Activated naive CD4-positive, alpha-beta T cell treated with anti-CD3 and anti-CD28 coated beads, Interleukin-2, amount 50 U/mL, for 72 hours (primary cell): ENCODE results near the gene UBE2J1. TPM values are rescaled to one million over a fixed set of nuclear protein-coding genes. Genes with fewer than 3 reads are reported as not detected.
A peak's percentile ranks its signal among the peaks of the same experiment; 100 is the strongest.
"Not testable (repeated sequence)": the region's sequence is repeated elsewhere in the genome, so short reads cannot be mapped to it uniquely, and the experiment has no call there.

Source experiments
- ATAC-seq, 2 donors: fragments of 150-1000 bp; cut with Tn5 transposase; 2 replicates each; pipeline ENCODE4 v1.10.0; 2021; ENCODE audit warnings: mild to moderate bottlenecking in 2 of 2, moderate library complexity in 2 of 2
- DNase-seq, 2 donors: peaks; one replicate each; pipeline ENCODE4 v3.0.0; 2021 to 2022; ENCODE audit warnings: low spot score in 2 of 2
- H3K27ac Mint-ChIP-seq, 2 donors: one replicate each; pipeline ENCODE4 v1.8.0; 2022; ENCODE audit warnings: mild to moderate bottlenecking in 2 of 2, mixed read lengths in 2 of 2
- H3K36me3 Mint-ChIP-seq, 2 donors: one replicate each; pipeline ENCODE4 v1.8.0; 2022; ENCODE audit warnings: mixed read lengths in 2 of 2
- H3K9me3 Mint-ChIP-seq, 2 donors: one replicate each; pipeline ENCODE4 v1.8.0; 2022; ENCODE audit warnings: mixed read lengths in 2 of 2
- total RNA-seq, 2 donors: library from RNA; stranded (reverse); gene quantifications; one replicate each; pipeline ENCODE4 v1.2.3, GENCODE V29; 2022

The UBE2J1 gene
- total RNA-seq = 10 to 100 TPM; 15.2 to 20.5 TPM

DNA sequence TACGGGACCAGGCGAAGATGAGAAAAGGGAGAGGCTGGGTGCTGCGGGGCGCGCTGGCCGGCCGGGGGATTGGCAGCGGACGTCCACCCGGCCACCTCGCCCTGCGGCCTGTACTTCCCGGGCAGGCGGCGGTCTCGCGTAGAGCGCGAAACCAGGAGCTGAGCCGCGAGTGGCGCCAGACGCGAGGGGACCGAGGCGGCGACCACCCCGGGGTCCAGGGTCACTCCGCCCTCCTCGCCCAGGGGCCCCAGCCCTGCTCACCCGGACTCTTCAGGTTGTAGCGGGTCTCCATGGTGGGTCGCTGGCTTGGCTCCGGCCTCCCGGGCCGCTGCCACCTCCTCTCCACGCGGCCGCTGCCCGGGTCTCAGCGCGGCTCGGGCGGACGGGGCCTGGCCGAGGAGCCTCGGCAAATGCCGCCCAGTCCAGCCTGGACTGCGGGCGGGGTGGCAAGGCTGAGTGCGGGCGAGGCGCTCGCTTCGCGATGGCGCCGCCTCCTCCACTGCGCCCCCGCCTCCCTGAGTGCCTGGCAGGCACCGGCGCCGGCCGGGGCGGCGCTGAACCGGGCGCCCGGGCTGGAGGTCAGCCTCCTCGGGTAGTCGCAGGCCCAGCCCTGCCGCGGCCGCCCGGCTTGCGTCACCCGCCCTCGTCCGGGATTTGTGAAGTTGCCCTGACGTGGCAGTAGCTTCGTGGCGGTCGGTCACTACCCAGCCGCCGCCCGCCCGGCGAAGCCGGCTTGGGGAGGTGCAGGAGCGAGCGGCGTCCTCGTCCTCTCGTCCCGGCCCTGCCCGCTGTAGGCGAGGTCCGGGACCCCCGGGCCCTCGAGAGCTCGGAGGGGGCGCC, at the start of gene UBE2J1:
TSS of gene UBE2J1 (minus strand) at position 445 of the 840 bp plus-strand sequence. CDS start at position 292, 153 bp downstream.
- Mint-ChIP-seq H3K36me3 (peaks cover 7 to 15% of the 10 kb centered on the region in 2 donors), H3K9me3 (no peaks in the 10 kb centered on the region), H3K27ac (peak within 1 kb of the TSS; percentile 94 to 98)
- ATAC-seq (peak; percentile 91), DNase-seq (peak; percentile 73 to 88)

DNA sequence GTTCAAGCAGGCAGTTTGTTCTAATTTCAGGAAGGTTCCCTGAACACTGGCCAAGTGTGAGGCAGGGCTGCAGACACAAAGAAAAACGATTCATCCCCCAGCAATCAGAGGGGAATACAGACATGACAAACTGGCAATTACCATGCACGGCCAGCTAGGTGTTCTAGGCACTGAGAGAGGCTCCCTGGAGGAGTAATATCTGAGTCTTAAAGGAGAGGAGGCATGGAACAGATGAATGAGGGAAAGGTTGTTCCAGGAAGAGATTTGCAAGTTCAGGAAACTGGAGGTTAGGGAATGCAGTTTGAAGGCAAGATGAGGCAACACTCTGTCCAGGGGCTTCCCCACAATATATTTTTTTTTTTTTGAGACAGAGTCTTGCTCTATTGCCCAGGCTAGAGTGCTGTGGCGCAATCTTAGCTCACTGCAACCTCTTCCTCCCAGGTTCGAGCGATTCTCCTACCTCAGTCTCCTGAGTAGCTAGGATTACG, 48.4 kb upstream of the UBE2J1 start:
- H3K36me3 Mint-ChIP-seq = no peaks in the 10 kb centered on the region
- DNase-seq (no peak), ATAC-seq (no peak)
- no peaks in the 10 kb centered on the region for H3K9me3 Mint-ChIP-seq
- H3K27ac Mint-ChIP-seq = no peak overlapping the region

DNA sequence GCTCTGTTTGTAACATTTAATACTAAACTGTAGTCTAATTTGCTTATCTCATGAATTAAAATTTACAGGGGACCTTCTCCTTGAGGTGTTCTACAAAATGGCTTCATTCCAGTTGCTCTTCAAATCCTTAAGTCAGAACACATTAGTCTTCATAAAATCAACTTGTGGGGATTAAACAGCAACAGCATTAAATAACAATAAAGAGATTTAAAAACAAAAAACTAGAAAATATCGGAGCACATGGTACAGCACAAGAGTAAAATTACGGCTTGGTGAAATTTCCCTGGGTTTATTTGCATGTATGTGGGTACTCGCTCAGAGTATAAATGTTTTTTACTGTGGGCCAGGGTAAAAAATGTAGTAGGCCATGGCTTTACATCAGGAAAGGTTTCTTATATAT, 47.5 kb upstream of the UBE2J1 start:
- no peaks in the 10 kb centered on the region for H3K9me3 Mint-ChIP-seq
- no peak for ATAC-seq
- H3K36me3 Mint-ChIP-seq = no peaks in the 10 kb centered on the region
- no peak for DNase-seq
- H3K27ac Mint-ChIP-seq = no peak overlapping the region

GRCh38 chr6:89398762-89399525, 46.4 kb upstream of the UBE2J1 start:
- ATAC-seq = no peak
- H3K9me3 Mint-ChIP-seq = peaks cover 0 to under 1% of the 10 kb centered on the region in 2 donors
- H3K27ac Mint-ChIP-seq = no peak overlapping the region
- DNase-seq = no peak
- H3K36me3 Mint-ChIP-seq = peaks cover 1% of the 10 kb centered on the region in 2 donors

GRCh38 chr6:89397884-89398283, 45.4 kb upstream of the UBE2J1 start:
- H3K36me3 Mint-ChIP-seq = peaks cover 12% of the 10 kb centered on the region in 2 donors
- not testable (repeated sequence) for ATAC-seq, H3K27ac Mint-ChIP-seq

GRCh38 chr6:89393659-89394058, 41.1 kb upstream of the UBE2J1 start:
- peaks cover 10 to 12% of the 10 kb centered on the region in 2 donors for H3K9me3 Mint-ChIP-seq
- H3K27ac Mint-ChIP-seq = no peak overlapping the region
- ATAC-seq (no peak), DNase-seq (no peak)
- H3K36me3 Mint-ChIP-seq = peaks cover 13 to 14% of the 10 kb centered on the region in 2 donors

More at GRCh38 chr6:89397884-89398283, 45.4 kb upstream of the UBE2J1 start:
- peaks cover 10 to 11% of the 10 kb centered on the region in 2 donors for H3K9me3 Mint-ChIP-seq
- not testable (repeated sequence) for DNase-seq

DNA sequence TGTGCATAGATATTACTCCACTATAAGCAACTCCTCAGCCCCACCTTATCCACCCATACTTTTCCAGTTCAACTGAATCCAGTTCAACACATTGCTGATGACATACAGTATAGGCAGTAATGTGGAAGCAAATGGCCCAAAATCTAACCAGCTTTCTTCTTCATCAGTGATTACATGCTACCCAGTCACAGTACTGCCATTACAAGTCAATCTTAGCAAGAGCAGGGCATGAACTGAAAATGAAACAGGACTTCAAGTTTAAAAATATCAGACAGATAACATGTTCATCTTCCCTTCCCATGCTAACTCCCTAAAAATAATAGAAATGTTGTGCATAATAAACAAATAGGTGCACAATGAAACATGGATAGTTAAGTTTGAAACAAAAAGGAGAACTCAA, 40.3 kb upstream of the UBE2J1 start:
- Mint-ChIP-seq H3K9me3 (peaks cover 10 to 12% of the 10 kb centered on the region in 2 donors), H3K36me3 (peaks cover 13 to 14% of the 10 kb centered on the region in 2 donors), H3K27ac (no peak overlapping the region)
- no peak for DNase-seq
- ATAC-seq = no peak

GRCh38 chr6:89388846-89389245, 36.3 kb upstream of the UBE2J1 start:
- ATAC-seq (no peak), DNase-seq (no peak)
- no peak overlapping the region for H3K27ac Mint-ChIP-seq
- H3K36me3 Mint-ChIP-seq = peaks cover 11% of the 10 kb centered on the region in 2 donors
- H3K9me3 Mint-ChIP-seq = peaks cover 9 to 11% of the 10 kb centered on the region in 2 donors

DNA sequence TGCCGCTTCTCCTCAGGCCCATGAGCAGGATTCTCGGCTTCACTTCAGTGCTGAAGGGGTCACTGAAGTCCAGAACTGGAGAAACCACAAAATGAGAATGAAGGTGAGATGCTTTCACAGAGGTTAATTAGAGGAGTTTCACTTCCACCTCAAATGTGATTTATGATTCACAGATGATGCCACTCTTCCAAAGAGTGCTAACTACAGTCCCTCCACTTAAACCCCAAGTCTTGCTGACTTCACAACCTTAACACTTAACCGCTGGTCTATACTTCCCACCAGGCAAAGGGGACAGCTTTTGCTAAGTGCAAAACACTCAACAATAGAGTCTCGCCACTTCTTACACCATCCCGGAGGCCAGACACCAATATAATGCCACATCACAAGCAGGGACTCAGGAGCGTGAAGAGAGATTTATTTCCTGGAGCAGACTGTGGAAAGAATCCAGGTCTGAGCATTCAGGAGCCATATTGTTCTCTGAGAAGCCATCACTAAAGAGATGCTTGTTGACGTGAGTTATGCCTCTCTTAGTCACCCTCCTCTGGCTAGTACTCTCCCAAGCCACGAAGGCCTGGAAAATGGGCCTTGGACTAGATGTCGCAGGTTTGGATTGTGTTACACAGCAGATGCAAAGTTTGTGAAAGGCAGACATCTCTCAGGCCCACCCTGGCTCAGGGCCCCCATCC, 35.1 kb upstream of the UBE2J1 start:
- Mint-ChIP-seq H3K36me3 (no peaks in the 10 kb centered on the region), H3K27ac (peak overlapping the region in 1 of 2 donors; percentile 2), H3K9me3 (no peaks in the 10 kb centered on the region)
- ATAC-seq = peak; percentile 22 to 66
- no peak for DNase-seq

- Mint-ChIP-seq H3K36me3 (no peaks in the 10 kb centered on the region), H3K9me3 (no peaks in the 10 kb centered on the region), H3K27ac (peak overlapping the region in 1 of 2 donors; percentile 2)
- DNase-seq (no peak), ATAC-seq (no peak)
Measured at GRCh38 chr6:89386917-89387491, 34.5 kb upstream of the UBE2J1 start.

DNA sequence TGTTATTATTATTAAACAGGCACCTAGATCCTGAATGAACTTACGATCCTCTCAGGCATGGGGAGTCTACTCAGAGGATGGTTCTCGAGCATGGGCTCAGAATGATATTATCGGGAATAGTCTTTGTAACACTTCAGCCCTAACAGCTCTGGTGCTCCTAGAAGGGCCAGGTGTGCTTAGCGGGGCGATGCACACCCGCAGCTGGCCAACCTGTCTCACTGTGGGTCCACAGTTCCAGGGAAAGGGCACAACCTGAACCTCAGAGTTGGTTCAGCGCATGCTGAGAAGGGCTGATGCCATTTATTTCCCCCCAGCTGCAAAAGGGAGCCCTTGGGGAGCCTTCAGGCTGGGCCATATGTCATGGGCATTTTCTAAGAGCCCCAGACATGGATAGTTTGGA, 33.3 kb upstream of the UBE2J1 start:
- no peaks in the 10 kb centered on the region for H3K36me3 Mint-ChIP-seq
- H3K9me3 Mint-ChIP-seq = no peaks in the 10 kb centered on the region
- DNase-seq (no peak), ATAC-seq (no peak)
- no peak overlapping the region for H3K27ac Mint-ChIP-seq

DNA sequence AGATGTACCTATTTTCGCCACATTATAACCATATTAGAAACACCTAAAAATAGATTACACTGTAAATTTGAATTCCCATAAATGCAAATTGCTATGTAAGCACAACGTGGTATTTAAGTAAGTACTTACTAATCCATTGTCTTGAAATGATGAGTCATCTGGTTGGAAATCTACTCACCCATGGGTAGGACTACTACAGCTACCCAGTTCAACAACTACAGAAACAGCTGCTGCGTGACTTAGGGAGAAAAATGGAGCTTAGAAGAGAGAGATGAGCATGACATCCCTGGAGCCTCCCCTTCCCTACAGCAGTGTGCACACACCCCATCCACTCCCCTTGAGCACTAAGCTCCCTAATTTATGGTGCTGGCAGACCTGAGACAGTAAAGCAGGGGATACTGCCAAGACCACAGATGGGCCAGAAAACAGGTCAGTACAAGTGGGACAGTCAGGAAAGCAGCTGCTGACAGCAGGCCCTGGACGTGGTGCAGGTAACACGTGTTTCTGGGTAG, 32.7 kb upstream of the UBE2J1 start:
- Mint-ChIP-seq H3K36me3 (no peaks in the 10 kb centered on the region), H3K27ac (peak overlapping the region in 1 of 2 donors; percentile 14), H3K9me3 (no peaks in the 10 kb centered on the region)
- ATAC-seq = peak; percentile 52 to 86
- DNase-seq = no peak

GRCh38 chr6:89381031-89381430, 28.5 kb upstream of the UBE2J1 start:
- DNase-seq = no peak
- ATAC-seq = no peak
- Mint-ChIP-seq H3K36me3 (no peaks in the 10 kb centered on the region), H3K27ac (no peak overlapping the region), H3K9me3 (no peaks in the 10 kb centered on the region)

DNA sequence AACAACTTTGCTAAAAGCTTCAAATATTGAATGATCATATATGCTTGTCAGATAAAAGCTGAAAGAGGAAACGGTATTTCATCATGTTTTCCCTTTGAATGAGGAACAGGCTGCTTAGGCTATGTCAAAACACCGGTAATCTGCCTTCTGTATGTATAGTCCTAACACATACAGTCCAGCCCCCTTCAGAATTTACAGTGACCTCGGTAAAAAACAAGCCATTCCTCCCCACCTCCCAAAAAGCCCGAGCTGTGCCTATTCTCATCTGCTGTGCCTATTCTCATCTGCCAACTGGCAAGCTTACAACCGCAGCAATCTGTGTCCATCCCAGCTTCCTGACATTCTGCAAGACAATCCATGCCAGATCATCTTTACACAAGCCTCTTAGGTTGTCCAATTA, 26.8 kb upstream of the UBE2J1 start:
- Mint-ChIP-seq H3K36me3 (no peaks in the 10 kb centered on the region), H3K9me3 (no peaks in the 10 kb centered on the region), H3K27ac (no peak overlapping the region)
- ATAC-seq (no peak), DNase-seq (no peak)

DNA sequence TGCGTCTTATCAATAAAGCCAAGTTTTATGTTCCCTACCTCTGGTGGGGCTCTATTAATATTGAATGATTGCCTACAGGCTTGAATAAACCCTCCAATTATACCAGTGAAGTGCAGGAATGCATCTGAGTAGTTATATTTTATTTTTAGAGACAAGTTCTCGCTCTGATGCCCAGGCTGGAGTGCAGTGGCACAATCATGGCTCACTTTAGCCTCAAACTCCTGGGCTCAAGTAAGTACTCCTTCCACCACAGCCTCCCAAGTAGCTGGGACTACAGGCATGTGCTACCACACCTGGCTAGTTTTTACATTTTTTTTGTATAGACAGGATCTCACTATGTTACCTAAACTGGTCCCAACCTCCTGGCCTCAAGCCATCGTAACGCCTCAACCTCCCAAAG, 26.1 kb upstream of the UBE2J1 start:
- Mint-ChIP-seq H3K27ac (no peak overlapping the region), H3K9me3 (no peaks in the 10 kb centered on the region), H3K36me3 (no peaks in the 10 kb centered on the region)
- DNase-seq = no peak
- ATAC-seq = no peak
